Neuronal stem cell (in vitro differentiated cells): ENCODE results near the gene TBC1D7.

Source experiments
- DNase-seq: peaks from one replicate; pipeline ENCODE4 v3.0.0-alpha.2; 2013; ENCODE audit warnings: low spot score
- H2AFZ ChIP-seq: one replicate; pipeline ENCODE4 v1.6.1; 2013; ENCODE audit warnings: mild to moderate bottlenecking, low read length, inconsistent platforms
- H2AK5ac ChIP-seq: 2 replicates; pipeline ENCODE4 v1.6.1; 2013; ENCODE audit warnings: low read depth, mild to moderate bottlenecking, inconsistent platforms, low read length, moderate library complexity, mixed read lengths
- H2BK120ac ChIP-seq: 2 replicates; pipeline ENCODE4 v1.6.1; 2013; ENCODE audit warnings: low read depth, mild to moderate bottlenecking, inconsistent platforms, low read length, moderate library complexity, mixed read lengths
- H2BK12ac ChIP-seq: one replicate; pipeline ENCODE4 v1.6.1; 2013; ENCODE audit warnings: low read length, inconsistent platforms
- H2BK15ac ChIP-seq: 2 replicates; pipeline ENCODE4 v1.6.1; 2013; ENCODE audit warnings: mild to moderate bottlenecking, low read length, inconsistent platforms, mixed read lengths
- H2BK5ac ChIP-seq: one replicate; pipeline ENCODE4 v1.6.1; 2013; ENCODE audit warnings: inconsistent platforms, mild to moderate bottlenecking, low read length, moderate library complexity
- H3K14ac ChIP-seq: one replicate; pipeline ENCODE4 v1.6.1; 2013; ENCODE audit warnings: low read length, inconsistent platforms
- H3K18ac ChIP-seq: 2 replicates; pipeline ENCODE4 v1.6.1; 2013; ENCODE audit warnings: low read length, inconsistent platforms
- H3K23ac ChIP-seq: 2 replicates; pipeline ENCODE4 v1.6.1; 2013; ENCODE audit warnings: low read depth, mild to moderate bottlenecking, mixed read lengths, low read length, inconsistent platforms; ENCODE audit not compliant: poor library complexity
- H3K27ac ChIP-seq: replicated peaks from 3 replicates; pipeline ENCODE4 v1.5.1; 2013; ENCODE audit warnings: low read length, inconsistent platforms
- H3K27me3 ChIP-seq, 3 experiments: 2 replicates each; pipeline ENCODE4 v1.6.1; 2013; ENCODE audit warnings: low read length in 3 of 3, mild to moderate bottlenecking in 2 of 3, inconsistent platforms in 1 of 3, low read depth in 1 of 3, mixed read lengths in 1 of 3, moderate library complexity in 1 of 3; ENCODE audit not compliant: control insufficient read depth in 3 of 3, insufficient read depth in 3 of 3
- H3K36me3 ChIP-seq, 2 donors: replicated peaks in 1 of 2; 2 replicates each; pipeline ENCODE4 v1.6.1; 2013; ENCODE audit warnings: low read length in 2 of 2; ENCODE audit not compliant: control insufficient read depth in 2 of 2, insufficient read depth in 2 of 2
- H3K4ac ChIP-seq: 2 replicates; pipeline ENCODE4 v1.6.1; 2013; ENCODE audit warnings: inconsistent platforms, mild to moderate bottlenecking, low read length, moderate library complexity
- H3K4me1 ChIP-seq, 2 donors: 1 replicate in 1 of 2; 2 replicates in 1 of 2; pipeline ENCODE4 v1.6.1; 2013; ENCODE audit warnings: low read length in 2 of 2, low read depth in 1 of 2; ENCODE audit not compliant: control insufficient read depth in 2 of 2, insufficient read depth in 1 of 2
- H3K4me2 ChIP-seq: one replicate; pipeline ENCODE4 v1.6.1; 2013; ENCODE audit warnings: mild to moderate bottlenecking, low read length, inconsistent platforms; ENCODE audit not compliant: insufficient read depth, poor library complexity, severe bottlenecking
- H3K4me3 ChIP-seq, 2 donors: 2 replicates each; pipeline ENCODE4 v1.5.1; 2013; ENCODE audit warnings: low read length in 2 of 2, mild to moderate bottlenecking in 2 of 2, inconsistent platforms in 1 of 2, moderate library complexity in 1 of 2
- H3K79me1 ChIP-seq: one replicate; pipeline ENCODE4 v1.6.1; 2013; ENCODE audit warnings: low read depth, mild to moderate bottlenecking, inconsistent platforms, low read length, moderate library complexity
- H3K9ac ChIP-seq: one replicate; pipeline ENCODE4 v1.6.1; 2013; ENCODE audit warnings: mild to moderate bottlenecking, low read depth, low read length, inconsistent platforms; ENCODE audit not compliant: poor library complexity
- H3K9me3 ChIP-seq, 2 donors: replicated peaks in 1 of 2; 2 replicates each; pipeline versions ENCODE3 to v1.6.1; 2013; ENCODE audit warnings: low read length in 2 of 2, mild to moderate bottlenecking in 2 of 2, inconsistent platforms in 1 of 2, low read depth in 1 of 2, mixed read lengths in 1 of 2, moderate library complexity in 1 of 2; ENCODE audit not compliant: control insufficient read depth in 2 of 2, insufficient read depth in 1 of 2
- H4K8ac ChIP-seq: one replicate; pipeline ENCODE4 v1.6.1; 2013; ENCODE audit warnings: low read depth, mild to moderate bottlenecking, inconsistent platforms, low read length, moderate library complexity
- H4K91ac ChIP-seq: one replicate; pipeline ENCODE4 v1.6.1; 2013; ENCODE audit warnings: low read length, low read depth, mild to moderate bottlenecking, inconsistent platforms; ENCODE audit not compliant: poor library complexity
- WGBS, 2 donors: extraction: QIAGEN DNeasy Blood & Tissue Kit; methylation state at CpG; one replicate each; pipeline ENCODE4 v1.1.7; 2013; ENCODE audit warnings: missing lambda C conversion rate in 2 of 2, mixed read lengths in 1 of 2; ENCODE audit not compliant: insufficient read length in 2 of 2, insufficient replicate concordance in 1 of 2; ENCODE audit errors: extremely low coverage in 2 of 2; 5-methylcytosine and 5-hydroxymethylcytosine counted together

Gene TBC1D7

DNA sequence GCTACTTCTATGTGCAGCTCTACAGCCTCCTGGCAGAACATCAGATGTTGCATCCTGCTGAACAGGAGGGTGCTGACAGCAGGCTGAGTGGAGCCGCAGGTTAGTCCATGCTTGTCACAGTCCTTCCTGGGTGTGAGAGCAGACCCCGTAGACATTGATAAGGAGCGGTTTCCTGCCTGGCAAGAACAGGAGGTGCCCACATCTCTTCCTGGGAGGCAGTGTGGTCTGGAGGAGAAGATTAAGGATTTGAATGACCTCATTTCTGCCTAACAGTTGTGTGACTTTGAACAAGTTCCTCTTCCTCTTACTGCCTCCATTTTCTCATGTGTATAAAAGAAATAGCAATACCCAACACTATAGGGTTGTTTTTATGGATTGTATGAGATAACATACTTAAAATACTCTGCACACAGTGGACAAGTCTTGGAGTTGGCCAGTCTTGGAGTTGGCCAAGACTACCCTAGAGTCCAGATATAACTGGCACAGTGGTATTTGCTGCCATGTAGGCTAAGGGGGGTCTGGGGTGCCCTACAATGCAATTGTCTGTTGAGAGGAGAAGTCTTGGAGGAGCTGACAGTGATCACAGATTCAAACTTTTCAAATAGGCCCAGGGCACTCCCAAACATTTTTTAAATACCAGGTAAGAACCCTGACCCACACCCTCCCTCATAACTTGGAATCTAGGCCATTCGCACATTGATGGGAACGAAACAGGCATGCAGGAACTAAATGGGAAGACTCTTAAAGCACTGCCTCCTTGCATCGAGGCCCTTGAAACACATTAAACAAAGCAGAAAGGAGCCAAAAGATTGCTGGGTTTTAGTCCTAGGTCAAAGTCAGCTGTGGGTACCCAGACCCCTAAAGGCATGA lies 32.6 kb upstream of the TBC1D7 start:
- Histone ChIP-seq H3K36me3 (no peaks in the 10 kb centered on the region), H2BK12ac (no peak overlapping the region), H4K91ac (no peak overlapping the region), H3K18ac (no peak overlapping the region), H3K4ac (no peak overlapping the region), H4K8ac (no peak overlapping the region), H3K27me3 (no peaks in the 10 kb centered on the region), H3K23ac (no peak overlapping the region), H2AK5ac (no peak overlapping the region), H3K14ac (no peak overlapping the region), H2AFZ (no peak overlapping the region), H2BK5ac (no peak overlapping the region), H3K4me3 (no peak overlapping the region), H3K9me3 (peaks cover 0 to 2% of the 10 kb centered on the region in 2 donors), H3K9ac (no peak overlapping the region), H2BK15ac (no peak overlapping the region), H3K4me1 (peaks cover 3 to 15% of the 10 kb centered on the region in 2 donors), H3K27ac (no peak overlapping the region), H3K4me2 (no peak overlapping the region), H2BK120ac (no peak overlapping the region), H3K79me1 (peaks cover 2% of the 10 kb centered on the region)
- WGBS, 2 donors: no CpG with 5 or more reads among the region's 6 CpGs
- DNase-seq: no peak

DNA sequence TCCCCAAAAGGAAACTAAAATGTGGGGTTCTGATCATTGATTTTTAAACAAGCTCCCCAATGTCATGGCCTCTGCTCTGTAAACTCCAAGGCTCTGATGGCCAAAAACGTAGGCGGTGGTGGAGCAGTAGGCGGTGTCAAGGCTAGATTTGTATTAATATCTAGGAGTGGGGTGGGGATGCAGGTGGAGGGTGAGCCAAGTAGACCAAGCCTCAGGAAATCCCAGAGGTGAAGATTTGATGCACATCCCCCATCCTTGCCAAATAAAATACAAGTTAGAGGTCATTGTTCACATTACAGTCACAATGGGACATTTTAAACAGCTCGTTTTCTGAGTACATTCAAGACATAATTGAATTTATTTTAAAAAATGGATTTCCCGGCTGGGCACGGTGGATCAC lies 30.9 kb upstream of the TBC1D7 start:
- Histone ChIP-seq H2AFZ (no peak overlapping the region), H3K27me3 (no peaks in the 10 kb centered on the region), H3K4me1 (peaks cover 8 to 15% of the 10 kb centered on the region in 2 donors), H3K4me3 (no peak overlapping the region), H3K9me3 (no peaks in the 10 kb centered on the region), H2BK5ac (no peak overlapping the region), H3K18ac (no peak overlapping the region), H2BK12ac (no peak overlapping the region), H2BK120ac (no peak overlapping the region), H3K27ac (no peak overlapping the region), H3K4ac (no peak overlapping the region), H4K8ac (no peak overlapping the region), H3K4me2 (no peak overlapping the region), H3K14ac (no peak overlapping the region), H3K79me1 (no peaks in the 10 kb centered on the region), H3K23ac (no peak overlapping the region), H2AK5ac (no peak overlapping the region), H4K91ac (no peak overlapping the region), H3K36me3 (no peaks in the 10 kb centered on the region), H2BK15ac (no peak overlapping the region), H3K9ac (no peak overlapping the region)
- no peak for DNase-seq
- WGBS, 2 donors: no CpG with 5 or more reads among the region's 6 CpGs

DNA sequence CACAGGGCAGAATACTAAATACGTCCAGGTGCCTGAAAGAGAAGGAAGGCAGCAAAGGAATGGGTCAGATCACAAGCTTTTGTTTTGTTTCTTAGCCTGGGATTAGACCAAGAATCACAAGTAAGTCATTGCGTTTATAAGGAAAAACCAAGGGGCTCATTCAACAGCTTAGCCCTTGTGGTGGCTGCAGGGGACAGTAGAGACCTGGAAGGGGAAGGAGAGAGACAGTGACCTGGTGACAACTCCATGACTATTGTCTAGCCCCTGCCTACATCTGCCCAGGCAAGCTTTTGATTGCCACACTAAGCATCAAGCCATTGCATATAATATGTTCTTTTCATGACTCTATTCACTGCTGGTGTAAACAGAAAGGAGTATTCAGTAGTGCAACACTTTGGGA lies 30.2 kb upstream of the TBC1D7 start:
- Histone ChIP-seq H4K91ac (no peak overlapping the region), H3K4me1 (peaks cover 8 to 14% of the 10 kb centered on the region in 2 donors), H3K27ac (no peak overlapping the region), H3K4me2 (no peak overlapping the region), H3K14ac (no peak overlapping the region), H3K4ac (no peak overlapping the region), H2BK5ac (no peak overlapping the region), H2AK5ac (no peak overlapping the region), H2BK12ac (no peak overlapping the region), H3K79me1 (no peaks in the 10 kb centered on the region), H4K8ac (no peak overlapping the region), H3K36me3 (no peaks in the 10 kb centered on the region), H2BK15ac (no peak overlapping the region), H3K18ac (no peak overlapping the region), H2AFZ (peak overlapping the region; percentile 8), H3K4me3 (no peak overlapping the region), H3K23ac (no peak overlapping the region), H3K9ac (no peak overlapping the region), H2BK120ac (no peak overlapping the region), H3K9me3 (no peaks in the 10 kb centered on the region), H3K27me3 (no peaks in the 10 kb centered on the region)
- WGBS, 2 donors: no CpG with 5 or more reads among the region's 2 CpGs
- no peak for DNase-seq

DNA sequence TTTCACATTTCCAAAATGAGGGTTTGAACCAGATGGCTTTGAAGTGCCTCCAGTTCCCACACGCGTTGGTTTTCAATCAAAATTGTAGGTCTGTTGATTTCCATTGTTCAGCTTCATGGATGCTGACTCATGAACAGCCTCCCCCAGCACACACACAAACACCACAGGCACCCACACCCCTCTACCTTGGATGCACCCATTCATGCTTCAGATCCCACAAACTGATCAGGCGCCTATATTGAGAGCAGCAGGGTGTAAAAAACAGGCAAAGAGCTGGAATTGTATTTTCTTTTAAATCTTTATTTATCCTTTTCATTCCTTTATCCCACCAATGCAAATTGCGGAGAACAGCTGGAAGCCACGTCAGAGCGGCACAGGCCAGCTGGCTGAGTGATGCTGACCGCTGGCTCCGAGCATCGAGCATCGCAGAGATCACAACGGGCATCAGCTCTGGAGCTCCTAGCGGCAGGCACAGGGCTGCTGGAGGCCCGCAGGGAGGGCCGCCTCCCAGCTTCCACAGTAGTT lies 29.3 kb upstream of the TBC1D7 start:
- Histone ChIP-seq H3K27me3 (no peaks in the 10 kb centered on the region), H2BK15ac (no peak overlapping the region), H4K91ac (no peak overlapping the region), H3K4ac (no peak overlapping the region), H3K18ac (no peak overlapping the region), H3K36me3 (no peaks in the 10 kb centered on the region), H4K8ac (no peak overlapping the region), H3K27ac (no peak overlapping the region), H2AFZ (peak overlapping the region; percentile 62), H3K4me3 (no peak overlapping the region), H3K9ac (no peak overlapping the region), H2BK5ac (no peak overlapping the region), H3K79me1 (no peaks in the 10 kb centered on the region), H3K23ac (no peak overlapping the region), H3K4me2 (no peak overlapping the region), H2AK5ac (no peak overlapping the region), H3K9me3 (no peaks in the 10 kb centered on the region), H3K4me1 (peaks cover 8 to 9% of the 10 kb centered on the region in 2 donors), H2BK12ac (no peak overlapping the region), H3K14ac (no peak overlapping the region), H2BK120ac (no peak overlapping the region)
- no peak for DNase-seq
- WGBS, 2 donors: no CpG with 5 or more reads among the region's 14 CpGs
